ENCODE data around the gene ASTN2. TPM values are rescaled to one million over a fixed set of nuclear protein-coding genes. Genes with fewer than 3 reads are reported as not detected.

Gene ASTN2
- total and polyA plus RNA-seq, 2 experiments from 2014 or later: 7.0 to 24.6 TPM

DNA sequence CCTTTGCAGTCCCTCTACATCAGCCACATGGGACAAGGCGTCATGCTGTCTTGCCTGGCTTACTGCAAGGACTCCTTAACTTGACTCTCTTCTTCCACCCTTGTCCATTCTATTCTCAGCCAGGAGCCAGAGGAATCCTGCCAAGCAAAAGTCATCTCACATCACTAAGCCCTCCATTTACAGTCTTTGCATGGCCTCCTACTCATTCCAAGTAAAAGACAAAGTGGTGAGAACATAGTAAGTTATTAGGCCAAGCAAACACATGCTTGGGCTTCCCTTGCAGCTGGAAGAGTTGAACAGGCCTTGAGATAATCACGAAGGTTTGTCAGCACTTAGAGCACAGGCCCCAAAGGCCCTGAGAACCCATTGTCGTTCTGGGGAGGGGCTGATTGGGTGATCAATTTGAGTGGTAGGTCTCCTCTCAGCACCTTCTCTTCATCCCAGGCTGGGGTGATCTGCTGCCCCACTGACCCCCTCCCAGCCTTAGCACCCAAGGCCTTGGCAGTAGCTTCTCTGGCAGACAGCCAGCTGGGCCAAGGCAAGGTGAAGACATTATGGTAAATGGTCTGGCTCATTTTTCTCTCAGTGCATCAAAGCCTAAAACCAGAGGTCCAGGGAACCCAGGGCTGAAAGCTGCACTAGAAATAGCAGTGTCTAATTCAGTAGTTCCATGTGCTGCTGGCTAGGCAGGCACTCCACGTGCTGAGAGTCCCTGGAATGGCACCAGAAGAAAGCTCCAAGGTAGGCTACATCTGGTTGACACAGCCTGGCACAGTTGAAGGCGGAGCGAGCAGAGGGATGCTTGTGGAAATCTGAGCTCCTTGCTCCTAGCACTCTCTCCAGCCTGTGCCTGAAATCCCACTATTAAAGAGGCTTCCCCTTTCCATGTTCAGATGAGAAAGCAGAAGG lies 121.4 kb downstream of the ASTN2 start:
- Histone ChIP-seq H2AFZ (no peak overlapping the region), H3K27ac (ENCODE audit: low read depth) (no peak overlapping the region), H3K4me3 (no peak overlapping the region), H3K9me2 (ENCODE audit: insufficient read depth) (no peaks in the 10 kb centered on the region), H3K79me2 (replicated peaks; ENCODE audit: insufficient read depth) (no peaks in the 10 kb centered on the region), H4K20me1 (replicated peaks; ENCODE audit: insufficient read depth) (no peaks in the 10 kb centered on the region), H3F3A (replicated peaks; ENCODE audit: low read depth) (no peaks in the 10 kb centered on the region), H3K4me1 (ENCODE audit: insufficient read depth) (0 out of 2 replicates have a peak, but pooled peaks cover 1% of the 10 kb centered on the region), H3K4me2 (no peak overlapping the region), H3K27me3 (ENCODE audit: insufficient read depth) (no peaks in the 10 kb centered on the region), H3K36me3 (ENCODE audit: insufficient read depth) (no peaks in the 10 kb centered on the region)
- Mint-ChIP-seq H3K27ac (no peak overlapping the region), H3K4me3 (no peak overlapping the region), H3K9me3 (no peaks in the 10 kb centered on the region), H3K27me3 (ENCODE audit: insufficient read depth, low read depth, poor library complexity) (no peaks in the 10 kb centered on the region), H3K36me3 (ENCODE audit: low read depth) (no peaks in the 10 kb centered on the region), H3K4me1 (peaks cover 6% of the 10 kb centered on the region)
- DNase-seq (ENCODE audit: low spot score) (no peak), ATAC-seq (no peak)
- TF ChIP-seq POLR2AphosphoS5 (IDR thresholded peaks at IDR 0.05; ENCODE audit: low read depth) (no peak), ZNF462 (CRISPR knock-in tag; IDR thresholded peaks at IDR 0.05) (no peak), ETS1 (IDR thresholded peaks at IDR 0.05) (no peak), EZH2 (IDR thresholded peaks at IDR 0.05; ENCODE audit: low read depth, unreplicated experiment) (no peak), NANOG (IDR thresholded peaks at IDR 0.05; ENCODE audit: borderline replicate concordance) (no peak), ZNF331 (CRISPR knock-in tag; IDR thresholded peaks at IDR 0.05; ENCODE audit: low read depth) (no peak), ZNF114 (CRISPR knock-in tag; IDR thresholded peaks at IDR 0.05) (no peak), STAT1 (IDR thresholded peaks at IDR 0.05; ENCODE audit: unreplicated experiment) (no peak), CREB1 (CRISPR knock-in tag; IDR thresholded peaks at IDR 0.05; ENCODE audit: low read depth) (no peak)
- TF ChIP-seq, protein P1, sequence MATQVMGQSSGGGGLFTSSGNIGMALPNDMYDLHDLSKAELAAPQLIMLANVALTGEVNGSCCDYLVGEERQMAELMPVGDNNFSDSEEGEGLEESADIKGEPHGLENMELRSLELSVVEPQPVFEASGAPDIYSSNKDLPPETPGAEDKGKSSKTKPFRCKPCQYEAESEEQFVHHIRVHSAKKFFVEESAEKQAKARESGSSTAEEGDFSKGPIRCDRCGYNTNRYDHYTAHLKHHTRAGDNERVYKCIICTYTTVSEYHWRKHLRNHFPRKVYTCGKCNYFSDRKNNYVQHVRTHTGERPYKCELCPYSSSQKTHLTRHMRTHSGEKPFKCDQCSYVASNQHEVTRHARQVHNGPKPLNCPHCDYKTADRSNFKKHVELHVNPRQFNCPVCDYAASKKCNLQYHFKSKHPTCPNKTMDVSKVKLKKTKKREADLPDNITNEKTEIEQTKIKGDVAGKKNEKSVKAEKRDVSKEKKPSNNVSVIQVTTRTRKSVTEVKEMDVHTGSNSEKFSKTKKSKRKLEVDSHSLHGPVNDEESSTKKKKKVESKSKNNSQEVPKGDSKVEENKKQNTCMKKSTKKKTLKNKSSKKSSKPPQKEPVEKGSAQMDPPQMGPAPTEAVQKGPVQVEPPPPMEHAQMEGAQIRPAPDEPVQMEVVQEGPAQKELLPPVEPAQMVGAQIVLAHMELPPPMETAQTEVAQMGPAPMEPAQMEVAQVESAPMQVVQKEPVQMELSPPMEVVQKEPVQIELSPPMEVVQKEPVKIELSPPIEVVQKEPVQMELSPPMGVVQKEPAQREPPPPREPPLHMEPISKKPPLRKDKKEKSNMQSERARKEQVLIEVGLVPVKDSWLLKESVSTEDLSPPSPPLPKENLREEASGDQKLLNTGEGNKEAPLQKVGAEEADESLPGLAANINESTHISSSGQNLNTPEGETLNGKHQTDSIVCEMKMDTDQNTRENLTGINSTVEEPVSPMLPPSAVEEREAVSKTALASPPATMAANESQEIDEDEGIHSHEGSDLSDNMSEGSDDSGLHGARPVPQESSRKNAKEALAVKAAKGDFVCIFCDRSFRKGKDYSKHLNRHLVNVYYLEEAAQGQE (IDR thresholded peaks at IDR 0.05; ENCODE audit: unreplicated experiment): no peak

Data from GM23338 (cell line).